HG03097 (cell line): Measurements from ENCODE around the gene SPPL3.
A peak's percentile ranks its signal among the peaks of the same experiment; 100 is the strongest.
"Not testable (repeated sequence)": the region's sequence is repeated elsewhere in the genome, so short reads cannot be mapped to it uniquely, and the experiment has no call there.

ENCODE experiments used
- ATAC-seq: cut with Tn5 transposase; IDR thresholded peaks from one replicate; pipeline ENCODE4 v1.9.1; 2021; ENCODE audit not compliant: unreplicated experiment, low FRiP score

The SPPL3 gene

DNA sequence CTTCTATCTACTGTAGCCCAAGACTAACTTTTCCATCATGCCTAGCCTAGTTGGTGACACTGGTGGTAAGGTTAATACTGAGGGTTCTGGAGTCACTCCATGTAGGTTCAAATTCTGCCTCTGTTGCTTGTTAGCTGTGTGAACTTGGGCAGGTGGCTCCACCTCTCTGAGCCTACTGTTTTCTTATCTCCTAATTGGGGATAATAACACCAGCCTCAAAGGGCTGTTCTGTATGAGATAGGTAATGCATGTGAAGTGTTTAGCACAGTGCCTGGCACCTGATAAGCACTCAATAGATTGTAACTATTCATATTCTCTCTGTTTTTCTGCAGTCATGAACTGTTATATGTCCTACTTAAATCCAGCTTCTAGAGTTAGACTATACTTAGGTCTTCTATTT, 17.5 kb upstream of the SPPL3 start:
- no peak for ATAC-seq

DNA sequence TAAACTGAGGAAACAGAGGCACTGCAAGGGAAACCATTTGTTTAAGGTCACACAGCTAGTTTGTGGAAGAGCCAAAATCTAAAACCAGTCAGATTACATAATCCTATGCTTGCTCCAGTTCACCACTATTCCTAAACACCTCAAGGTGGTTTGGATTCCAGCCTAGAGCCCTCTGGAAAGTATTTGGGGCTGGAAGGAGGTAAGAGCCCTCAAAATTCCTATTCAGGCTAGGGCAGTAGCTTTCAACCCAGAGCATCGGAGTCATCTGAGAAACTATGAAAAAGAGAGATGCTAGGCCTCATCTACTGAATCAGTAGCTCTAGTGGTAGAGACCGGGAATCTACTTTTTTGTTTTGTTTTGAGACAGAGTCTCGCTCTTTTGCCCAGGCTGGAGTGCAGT, 16.0 kb upstream of the SPPL3 start:
- ATAC-seq, result no peak

DNA sequence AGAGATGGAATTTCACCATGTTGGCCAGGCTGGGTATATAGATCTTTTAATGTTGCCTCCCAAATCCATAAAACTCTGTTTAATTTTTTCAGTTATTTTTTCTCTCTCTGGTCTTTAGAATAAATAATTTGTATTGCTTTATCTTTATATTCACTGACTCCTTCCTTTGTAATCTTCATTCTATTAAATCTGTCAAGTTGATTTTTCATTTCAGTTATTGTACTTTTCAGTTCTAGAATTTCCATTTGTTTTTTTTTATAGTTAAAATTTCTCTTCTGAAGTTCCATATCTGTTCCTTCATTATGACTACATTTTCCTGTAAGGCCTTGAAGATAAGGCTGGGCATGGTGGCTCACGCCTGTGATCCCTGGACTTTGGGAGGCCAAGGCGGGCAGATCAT, 13.6 kb upstream of the SPPL3 start:
- no peak for ATAC-seq

DNA sequence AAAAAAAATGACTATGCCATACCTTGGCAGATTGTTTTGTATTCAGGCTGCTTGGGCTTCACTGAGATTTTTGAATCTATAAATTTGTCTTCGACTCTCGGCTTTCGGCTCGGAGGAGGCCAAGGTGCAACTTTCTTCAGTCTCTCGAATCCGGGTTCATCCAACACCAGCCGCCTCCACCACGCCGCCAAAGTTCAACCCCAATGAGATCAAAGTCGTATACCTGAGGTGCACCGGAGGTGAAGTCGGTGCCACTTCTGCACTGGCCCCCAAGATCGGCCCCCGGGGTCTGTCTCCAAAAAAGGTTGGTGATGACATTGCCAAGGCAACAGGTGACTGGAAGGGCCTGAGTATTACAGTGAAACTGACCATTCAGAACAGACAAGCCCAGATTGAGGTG, 12.4 kb upstream of the SPPL3 start:
- no peak for ATAC-seq

DNA sequence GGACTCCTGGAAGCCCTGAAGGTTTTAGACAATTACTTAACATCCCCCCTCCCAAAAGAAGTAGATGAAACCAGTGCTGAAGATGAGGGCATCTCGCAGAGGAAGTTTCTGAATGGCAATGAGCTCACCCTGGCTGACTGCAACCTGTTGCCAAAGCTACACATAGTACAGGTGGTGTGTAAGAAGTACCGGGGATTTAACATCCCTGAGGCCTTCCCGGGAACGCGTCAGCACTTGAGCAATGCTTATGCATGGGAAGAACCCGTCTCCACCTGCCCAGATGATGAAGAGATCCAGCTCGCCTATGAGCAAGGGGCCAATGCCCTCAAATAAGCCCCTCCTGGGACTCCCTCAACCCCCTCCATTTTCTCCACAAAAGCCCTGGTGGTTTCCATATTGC, 10.6 kb upstream of the SPPL3 start:
- ATAC-seq, result no peak

DNA sequence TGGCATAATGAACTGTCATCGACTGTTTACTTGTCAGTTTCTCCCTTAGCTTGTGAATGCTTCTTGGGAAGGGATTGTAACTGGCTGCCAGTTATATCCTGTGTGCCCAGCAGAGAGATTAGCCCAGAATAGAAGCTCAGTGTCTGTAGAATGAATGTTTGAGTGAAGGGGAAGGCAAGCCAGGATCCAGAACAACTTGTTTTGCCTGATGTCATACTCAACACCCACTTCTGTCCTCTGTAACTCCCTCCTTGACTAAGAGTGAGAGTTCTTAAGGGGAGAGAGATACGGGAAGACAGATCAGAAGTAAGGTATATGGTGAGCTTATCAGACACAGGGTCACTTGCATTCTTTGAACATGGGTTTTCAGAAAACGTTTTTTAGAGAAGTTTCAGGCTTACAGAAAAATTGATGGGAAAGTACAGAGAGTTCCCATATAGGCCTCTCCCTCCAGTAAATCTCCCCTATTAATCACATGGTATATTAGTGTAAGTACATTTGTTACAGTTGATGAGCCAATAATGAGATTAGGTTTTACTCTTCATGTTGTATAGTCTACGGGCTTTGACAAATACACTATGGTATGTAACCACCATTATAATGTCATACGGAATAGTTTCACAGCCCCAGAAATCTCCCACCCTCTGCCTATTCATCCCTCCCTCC, 5.6 kb upstream of the SPPL3 start:
- no peak for ATAC-seq

DNA sequence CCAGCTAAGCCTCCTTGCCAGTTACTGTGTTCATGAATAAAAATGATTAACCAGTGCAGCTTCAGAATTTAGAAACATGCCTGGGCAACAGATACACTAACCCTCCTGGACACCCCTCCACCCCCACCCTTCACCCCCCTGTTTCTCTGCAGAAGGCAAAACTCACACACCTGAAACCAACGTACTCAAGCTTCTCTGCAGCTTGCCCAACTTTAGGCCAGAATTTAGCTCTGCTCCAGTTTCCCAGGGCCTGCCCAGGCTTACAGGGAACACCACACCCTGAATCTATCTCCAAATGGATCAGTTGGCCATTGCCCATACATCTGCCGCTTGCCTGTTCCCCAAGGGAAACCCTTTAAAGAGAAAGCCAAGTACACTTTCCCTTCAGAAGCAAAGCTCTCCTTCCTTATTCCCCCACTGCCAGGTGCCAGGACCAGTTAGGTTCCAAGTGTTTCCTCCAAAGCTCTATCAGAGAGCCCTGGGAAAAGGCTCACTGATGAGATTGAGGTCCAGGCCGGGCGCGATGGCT, 1.8 kb upstream of the SPPL3 start:
- no peak for ATAC-seq

DNA sequence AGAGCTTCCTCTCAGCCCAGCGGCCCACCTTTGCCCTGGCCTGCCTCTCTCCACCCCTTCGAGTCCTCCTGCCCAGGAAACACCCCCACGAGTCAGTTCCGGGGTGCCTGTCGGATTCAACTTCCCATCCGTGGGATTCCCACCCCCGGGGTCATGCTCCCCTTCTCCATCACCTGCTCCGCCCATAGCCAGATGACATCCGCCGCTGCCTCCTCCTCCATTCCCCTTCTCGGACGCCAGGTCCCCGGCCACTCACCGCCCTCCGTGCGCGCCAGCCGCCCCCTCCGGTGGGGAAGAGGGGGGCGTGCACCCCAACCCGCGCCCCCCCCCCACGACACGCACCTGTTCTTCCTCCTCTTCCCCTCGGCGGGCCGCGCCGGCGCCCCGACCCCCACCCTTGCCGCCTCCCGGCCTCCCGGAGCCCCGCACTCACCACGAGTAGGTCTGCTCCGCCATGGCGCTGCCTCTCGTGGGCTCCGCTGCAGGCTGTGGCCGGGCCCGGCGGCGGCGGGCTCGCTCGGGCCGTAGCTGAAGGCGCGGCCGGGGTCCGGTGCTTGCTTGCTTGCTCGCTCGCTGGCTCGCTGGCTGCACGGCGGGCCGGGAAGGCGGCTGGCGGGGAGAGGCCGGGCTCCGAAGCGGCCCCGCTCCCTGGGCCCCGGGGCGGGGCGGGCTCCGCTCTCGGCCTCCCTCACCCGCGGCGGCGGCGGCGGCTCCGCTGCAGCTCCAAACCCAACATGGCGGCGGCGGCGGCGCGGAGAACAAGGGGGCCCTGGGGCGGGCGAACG, 554 bp downstream of the SPPL3 start:
- ATAC-seq, result peak; percentile 40

DNA sequence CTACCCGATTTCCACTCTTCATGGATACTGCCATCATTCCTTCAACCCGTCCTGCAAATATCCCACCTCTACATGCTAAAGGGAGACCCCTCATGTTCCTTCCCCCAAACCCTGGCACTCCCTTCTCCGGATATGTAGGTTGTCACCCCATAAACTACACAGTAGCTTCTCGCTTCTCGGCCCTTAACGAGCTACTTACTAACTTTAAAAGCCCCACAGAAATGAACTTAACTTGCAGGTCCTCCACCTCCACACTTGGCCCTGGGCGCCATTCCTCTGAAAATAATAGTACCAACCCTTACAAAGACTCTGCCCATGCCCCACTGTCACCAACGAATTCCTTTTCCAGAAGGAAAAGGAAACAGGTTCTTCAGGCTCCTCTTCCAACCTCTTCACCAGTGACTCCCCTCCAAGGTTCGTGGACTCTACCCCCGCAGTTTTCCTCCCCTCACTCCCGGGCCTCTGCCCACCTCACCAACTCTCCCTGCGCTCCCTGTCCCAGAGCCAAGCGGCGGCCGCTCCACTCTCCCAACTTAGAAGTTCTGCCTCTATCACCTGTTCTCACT, 1.2 kb downstream of the SPPL3 start:
- ATAC-seq, result no peak

DNA sequence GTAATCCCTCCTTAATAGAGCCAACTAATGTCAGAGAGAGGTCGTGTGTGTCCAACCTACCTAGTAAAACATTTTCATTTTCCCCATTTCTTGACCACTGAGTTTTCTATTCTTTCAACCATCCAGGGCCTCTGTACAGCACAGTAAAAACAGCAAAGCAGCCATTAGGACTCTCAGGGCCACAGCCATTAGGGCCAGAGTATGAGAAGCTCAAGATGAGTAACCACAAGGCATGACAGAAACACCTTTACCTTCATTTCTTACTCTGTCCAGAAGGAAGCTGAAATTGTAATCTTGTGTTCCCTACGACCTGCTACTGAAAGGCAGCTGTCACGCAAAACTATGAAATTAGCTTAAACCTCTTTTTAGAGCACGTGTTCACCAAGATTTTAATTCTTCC, 2.3 kb downstream of the SPPL3 start:
- ATAC-seq, result no peak

DNA sequence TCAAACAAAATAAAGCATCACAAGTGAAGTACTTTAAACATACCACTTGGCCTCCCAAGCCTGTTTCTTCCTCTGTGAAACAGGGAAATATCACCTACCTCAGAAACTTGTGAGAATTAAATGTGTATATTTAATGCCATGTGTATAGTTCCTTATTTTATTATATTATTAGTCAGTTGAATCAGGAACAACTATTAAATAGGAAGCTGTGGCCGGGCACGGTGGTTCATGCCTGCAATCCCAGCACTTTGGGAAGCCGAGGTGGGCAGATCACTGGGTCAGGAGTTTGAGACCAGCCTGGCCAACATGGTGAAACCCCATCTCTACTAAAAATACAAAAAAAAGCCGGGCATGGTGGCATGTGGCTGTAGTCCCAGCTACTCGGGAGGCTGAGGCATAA, 3.1 kb downstream of the SPPL3 start:
- ATAC-seq, result not testable (repeated sequence)

DNA sequence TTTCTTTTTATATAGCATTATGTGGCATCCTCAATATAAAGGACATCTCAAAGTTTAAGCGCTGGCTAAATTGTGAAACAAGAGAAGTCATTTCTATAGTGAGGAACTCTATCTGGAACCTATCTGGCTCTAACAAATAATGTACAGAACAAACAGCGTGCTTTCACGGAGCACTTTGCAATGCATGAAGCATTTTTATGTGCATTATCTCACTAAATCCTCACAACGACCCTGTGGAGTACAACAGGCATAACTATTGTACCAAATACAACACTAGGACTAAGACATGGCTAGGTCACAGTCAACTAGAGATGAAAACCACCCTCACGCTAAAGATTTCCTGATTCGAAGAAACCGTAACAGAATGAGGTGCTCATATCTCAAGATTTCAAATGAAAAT, 8.6 kb downstream of the SPPL3 start:
- ATAC-seq, result no peak

DNA sequence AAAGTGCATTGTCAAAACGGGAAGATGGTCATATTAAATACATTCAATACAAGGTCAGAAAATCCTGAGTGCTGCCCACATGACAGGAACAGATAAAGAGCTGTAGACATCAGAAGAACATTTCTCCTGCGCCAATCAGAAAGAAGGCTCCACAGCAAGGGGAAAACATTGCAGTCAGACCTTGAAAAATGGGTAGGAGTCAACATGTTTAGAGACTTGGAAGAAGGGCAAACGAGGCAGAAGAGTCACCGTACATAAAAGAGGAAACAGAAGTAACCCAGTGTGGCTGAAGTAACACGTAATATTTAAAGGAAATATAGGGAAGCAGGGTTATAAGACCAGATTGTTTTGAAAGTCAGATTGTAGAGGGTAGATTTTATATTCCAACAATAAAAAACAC, 11.9 kb downstream of the SPPL3 start:
- no peak for ATAC-seq

DNA sequence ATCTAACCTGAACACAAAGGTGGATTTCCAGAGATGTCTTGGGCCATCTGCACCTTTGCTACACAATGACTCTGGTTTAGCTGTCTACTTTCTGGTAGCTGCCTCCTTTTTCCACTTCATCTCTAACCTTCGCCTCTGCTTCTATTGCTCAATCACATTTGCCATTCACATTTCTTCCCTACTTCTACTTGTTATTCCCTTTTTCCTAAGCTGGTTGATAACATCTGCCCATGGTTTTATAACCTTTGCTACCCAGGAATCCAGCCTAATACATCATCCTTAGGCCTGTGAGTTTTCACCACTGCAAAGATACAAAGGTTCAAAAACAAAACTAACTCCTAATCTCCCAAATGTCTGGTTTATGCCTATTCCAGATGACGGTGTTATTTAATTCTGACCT, 13.2 kb downstream of the SPPL3 start:
- no peak for ATAC-seq

DNA sequence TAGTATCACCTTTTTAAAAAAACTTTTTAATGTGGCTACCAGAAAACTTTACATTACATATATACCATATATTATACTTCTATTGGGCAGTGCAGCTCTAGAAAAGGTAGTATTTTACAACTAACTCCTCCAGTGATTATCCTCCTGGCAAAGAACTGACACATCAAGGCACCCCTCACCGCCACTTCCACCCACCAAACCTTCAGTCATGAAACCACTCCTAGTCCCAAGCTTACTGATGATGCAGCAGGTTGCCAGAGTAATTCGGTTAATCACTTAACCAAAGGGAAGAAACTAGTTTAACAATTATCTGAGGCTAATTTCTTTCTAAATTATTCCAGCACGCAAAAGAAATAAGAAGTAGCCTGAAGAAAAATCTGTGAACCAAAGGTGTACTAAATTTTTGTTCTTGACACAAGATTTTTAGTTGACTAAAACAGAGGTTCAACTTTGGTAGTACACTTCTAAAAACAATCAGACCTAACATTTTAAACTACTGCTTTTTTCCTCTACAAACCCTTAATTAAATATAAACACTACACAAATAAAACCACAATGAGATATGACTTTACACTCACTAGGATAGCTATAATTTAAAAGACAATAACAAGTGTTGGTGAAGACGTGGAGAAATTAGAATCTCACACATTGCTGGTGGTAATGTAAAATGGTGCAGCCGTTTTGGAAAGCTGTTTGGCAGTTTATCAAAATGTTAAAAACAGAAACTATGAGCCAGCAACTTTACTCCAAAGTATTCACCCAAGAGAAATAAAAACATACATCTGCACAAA, 16.7 kb downstream of the SPPL3 start:
- no peak for ATAC-seq

DNA sequence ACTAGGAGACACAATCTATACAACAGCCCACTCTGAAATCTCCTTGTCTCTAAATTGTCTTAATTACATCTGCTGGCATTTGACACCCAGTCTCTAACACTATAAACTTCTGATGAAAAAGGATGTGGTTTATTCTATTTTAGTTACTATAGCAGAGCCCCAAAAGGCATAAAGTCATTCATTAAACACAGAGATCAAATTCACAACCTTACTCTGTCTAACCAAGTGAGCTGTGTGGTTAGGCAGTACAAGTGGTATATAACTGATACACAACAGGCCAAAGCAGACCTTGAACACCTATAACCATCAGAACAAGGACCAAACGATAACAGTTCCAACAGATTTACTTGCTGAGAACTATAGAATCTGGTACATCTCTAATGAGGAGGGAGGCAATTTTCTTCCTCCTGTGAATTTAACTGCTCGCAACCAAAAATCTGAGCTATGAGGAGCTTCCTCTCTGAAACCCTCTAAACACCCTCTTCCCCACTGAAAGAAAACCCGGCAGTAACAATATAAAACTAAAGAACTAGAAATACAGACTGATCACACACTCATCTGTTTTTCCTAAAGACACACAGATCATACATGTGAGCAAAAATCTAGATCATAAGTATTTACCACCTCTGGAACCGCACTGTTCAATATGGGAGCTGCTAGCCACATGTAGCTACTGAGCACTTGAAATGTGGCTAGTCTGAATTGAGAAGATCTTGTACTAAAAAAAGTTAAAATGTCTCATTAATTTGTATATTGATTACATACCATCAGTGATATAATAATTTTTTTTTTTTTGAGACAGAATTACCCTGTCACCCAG, 17.7 kb downstream of the SPPL3 start:
- ATAC-seq, result peak; percentile 59

DNA sequence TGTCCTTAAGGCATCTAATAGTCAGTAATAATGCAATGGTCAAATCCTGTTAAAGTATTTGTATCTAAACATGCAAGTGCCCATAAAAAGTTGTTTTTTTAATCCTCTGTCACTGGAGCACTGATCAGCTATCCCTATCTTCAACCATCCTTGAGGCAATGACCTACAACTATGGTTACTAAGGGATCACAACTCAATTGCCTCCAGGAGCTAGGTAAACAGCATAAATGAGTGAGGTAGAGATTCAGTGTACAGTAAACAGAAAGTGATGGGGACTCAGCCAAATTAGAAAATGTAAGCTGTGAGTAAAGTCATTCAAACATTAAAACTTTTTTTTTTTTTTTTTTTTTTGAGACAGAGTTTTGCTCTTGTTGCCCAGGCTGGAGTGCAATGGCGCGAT, 18.6 kb downstream of the SPPL3 start:
- no peak for ATAC-seq

DNA sequence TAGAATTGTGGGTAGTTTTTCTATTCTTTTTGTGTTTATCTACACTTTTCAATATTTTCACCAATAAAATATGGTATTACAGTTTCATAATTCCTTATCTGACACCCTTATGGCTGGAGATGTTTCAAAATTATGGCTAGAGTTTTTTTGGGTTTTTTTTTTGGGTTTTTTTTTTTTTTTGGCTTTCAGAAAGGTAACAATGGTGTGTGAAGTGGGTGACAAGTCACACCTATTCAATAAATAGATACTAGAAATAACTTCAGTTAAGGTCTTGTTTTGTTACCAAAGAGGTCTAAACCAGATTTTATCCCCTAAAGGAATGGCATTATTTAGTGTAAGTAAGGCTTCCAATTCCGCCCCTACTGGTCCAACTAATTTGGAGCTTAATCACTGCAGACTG, 19.5 kb downstream of the SPPL3 start:
- ATAC-seq, result no peak

DNA sequence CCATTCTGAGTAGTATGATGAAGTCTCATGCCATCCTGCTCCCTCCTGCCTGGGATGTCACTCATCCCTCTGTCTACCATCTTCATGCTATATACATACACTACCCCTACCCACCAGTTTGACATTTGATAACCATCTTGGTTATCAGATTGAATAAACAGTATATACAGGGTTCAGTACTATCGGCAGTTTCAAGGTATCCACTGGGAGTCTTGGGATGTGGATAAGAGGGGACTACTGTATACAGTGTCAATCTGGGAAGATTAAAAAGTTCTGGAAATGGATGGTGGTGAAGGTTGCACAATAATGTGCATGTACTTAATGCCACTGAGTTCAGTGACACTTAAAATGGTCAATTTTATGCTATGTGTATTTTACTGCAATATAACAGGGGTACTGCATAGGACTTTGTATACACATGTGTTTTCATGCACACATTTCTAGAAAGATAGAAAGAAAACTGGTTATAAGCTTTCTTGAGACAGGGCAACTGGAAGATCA, 22.1 kb downstream of the SPPL3 start:
- ATAC-seq, result no peak

DNA sequence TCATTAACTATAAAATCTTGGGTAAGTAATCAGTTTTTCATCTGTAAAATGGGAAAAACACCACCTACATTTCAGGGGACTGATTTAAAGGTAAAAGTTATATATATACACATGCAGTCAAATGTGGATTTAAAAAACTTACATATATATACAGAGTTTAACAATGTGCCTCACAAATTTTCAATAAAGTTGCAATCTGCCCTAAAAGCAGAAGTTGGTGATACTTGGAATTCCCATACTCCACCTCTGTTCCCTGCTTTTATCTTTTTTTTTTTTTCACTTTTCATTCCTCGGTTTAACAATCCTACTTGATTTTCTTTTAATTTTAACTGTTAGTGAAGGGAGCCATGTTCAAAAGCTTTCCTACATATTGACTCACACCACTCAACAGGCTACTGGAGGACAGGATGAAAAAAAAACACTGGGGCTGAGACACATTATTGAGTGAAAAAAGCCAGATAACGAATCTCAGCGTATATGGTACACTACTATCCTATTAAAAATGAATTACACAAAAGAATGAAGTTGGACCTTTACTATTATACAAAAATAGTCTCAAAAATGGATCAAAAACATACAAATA, 24.3 kb downstream of the SPPL3 start:
- no peak for ATAC-seq
